NCI-H1048 (cell line): ENCODE measurements around the gene HYAL1.
A peak's percentile ranks its signal among the peaks of the same experiment; 100 is the strongest.
"Not testable (repeated sequence)": the region's sequence is repeated elsewhere in the genome, so short reads cannot be mapped to it uniquely, and the experiment has no call there.

Source experiments
- DNase-seq: peaks from one replicate; lab custom pipeline; 2025; lab: John Stamatoyannopoulos, UW

The HYAL1 gene

GRCh38 chr3:50294089-50294488 lies 9.3 kb downstream of the HYAL1 start:
- no peak for DNase-seq

GRCh38 chr3:50293079-50293801 lies 10.1 kb downstream of the HYAL1 start:
- no peak for DNase-seq

- DNase-seq, result peak; percentile 91
Observed at GRCh38 chr3:50292159-50293078, 11.0 kb downstream of the HYAL1 start, which contains the start of gene IFRD2. Gene IFRD2 (minus strand): TSS chr3:50292429. CDS start chr3:50292274, 155 bp downstream.

- no peak for DNase-seq
Observed at GRCh38 chr3:50290161-50290641, 13.2 kb downstream of the HYAL1 start.

- no peak for DNase-seq
Observed at GRCh38 chr3:50289130-50289529, 14.2 kb downstream of the HYAL1 start.

- DNase-seq, result no peak
Observed at GRCh38 chr3:50288387-50289007, 14.9 kb downstream of the HYAL1 start.

- no peak for DNase-seq
Observed at GRCh38 chr3:50287262-50287661, 16.1 kb downstream of the HYAL1 start.

GRCh38 chr3:50286322-50287227 lies 16.8 kb downstream of the HYAL1 start:
- no peak for DNase-seq

- not testable (repeated sequence) for DNase-seq
Observed at GRCh38 chr3:50284121-50284520, 19.3 kb downstream of the HYAL1 start.

- no peak for DNase-seq
Observed at GRCh38 chr3:50279255-50280016, 23.9 kb downstream of the HYAL1 start.

- no peak for DNase-seq
Observed at GRCh38 chr3:50278880-50279224, 24.5 kb downstream of the HYAL1 start, which contains the start of gene LSMEM2. Gene LSMEM2 (plus strand): TSS chr3:50279087. CDS start chr3:50279114, 27 bp downstream.

- DNase-seq, result no peak
Observed at GRCh38 chr3:50278123-50278879, 25.1 kb downstream of the HYAL1 start.

- no peak for DNase-seq
Observed at GRCh38 chr3:50276762-50277101, 26.6 kb downstream of the HYAL1 start.

GRCh38 chr3:50275996-50276761 lies 27.2 kb downstream of the HYAL1 start:
- DNase-seq, result no peak

GRCh38 chr3:50275141-50275995 lies 28.0 kb downstream of the HYAL1 start:
- no peak for DNase-seq

GRCh38 chr3:50274371-50275104 lies 28.8 kb downstream of the HYAL1 start:
- peak; percentile 44 for DNase-seq

GRCh38 chr3:50273689-50274065 lies 29.7 kb downstream of the HYAL1 start:
- DNase-seq, result no peak
